ENCODE data around the gene ACAA1. TPM values are rescaled to one million over a fixed set of nuclear protein-coding genes. Genes with fewer than 3 reads are reported as not detected.
"Not testable (repeated sequence)": the region's sequence is repeated elsewhere in the genome, so short reads cannot be mapped to it uniquely, and the experiment has no call there.

The ACAA1 gene
- total RNA-seq, 2 experiments from 2014 or later = 55.5 to 57.7 TPM

DNA sequence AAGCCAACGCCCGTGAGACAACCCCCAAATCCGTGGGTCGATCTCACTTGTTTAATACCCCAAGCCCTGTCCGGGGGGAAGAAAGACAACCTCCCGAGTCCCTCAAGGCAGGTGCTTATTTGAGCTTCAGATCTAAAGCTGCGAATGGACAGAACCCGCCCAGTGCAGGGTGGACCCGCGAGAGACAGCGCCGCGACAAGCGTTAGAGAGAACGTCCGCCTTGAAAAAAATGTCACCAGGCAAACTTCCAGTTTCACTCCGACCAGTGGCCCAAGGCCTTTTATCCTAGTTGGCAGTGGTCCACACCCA, 27.7 kb upstream of the ACAA1 start:
- DNase-seq = no peak
- H3K36me3 Mint-ChIP-seq = peaks cover 12% of the 10 kb centered on the region
- H3K4me1 Mint-ChIP-seq (ENCODE audit: low read depth) = peaks cover 37% of the 10 kb centered on the region
- no peaks in the 10 kb centered on the region for H3K27me3 Mint-ChIP-seq
- H3K27ac Mint-ChIP-seq = peak overlapping the region; percentile 99
- ChIA-PET POLR2A (interaction anchor here (0.7 to 4.2 kb wide), 11 partner anchors 11 to 92 kb away, joined by 3 to 70 read pairs (median 5); partner anchors contain the start of genes ACAA1 and MYD88), CTCF (interaction anchor here (1.1 to 4.0 kb wide), 7 partner anchors 12 to 486 kb away, joined by 3 to 20 read pairs (median 5); partner anchors contain the start of genes ACAA1, MYD88 and XYLB)
- intact Hi-C loops (cut with micrococcal nuclease) = loop anchor here (2.0 to 10.0 kb wide), 2 partner anchors 182 to 1170 kb away; partner anchors contain the start of genes EPM2AIP1, MLH1 and XYLB
- no peaks in the 10 kb centered on the region for H3K9me3 Mint-ChIP-seq
- H3K4me3 Mint-ChIP-seq = peak overlapping the region; percentile 96

- POLR2A ChIA-PET = interaction anchor here (1.3 to 4.2 kb wide), 10 partner anchors 10 to 93 kb away, joined by 3 to 70 read pairs (median 7); partner anchors contain the start of genes ACAA1 and MYD88
These were observed 27.1 kb upstream of the ACAA1 start for GRCh38 chr3:38163841-38164642.

DNA sequence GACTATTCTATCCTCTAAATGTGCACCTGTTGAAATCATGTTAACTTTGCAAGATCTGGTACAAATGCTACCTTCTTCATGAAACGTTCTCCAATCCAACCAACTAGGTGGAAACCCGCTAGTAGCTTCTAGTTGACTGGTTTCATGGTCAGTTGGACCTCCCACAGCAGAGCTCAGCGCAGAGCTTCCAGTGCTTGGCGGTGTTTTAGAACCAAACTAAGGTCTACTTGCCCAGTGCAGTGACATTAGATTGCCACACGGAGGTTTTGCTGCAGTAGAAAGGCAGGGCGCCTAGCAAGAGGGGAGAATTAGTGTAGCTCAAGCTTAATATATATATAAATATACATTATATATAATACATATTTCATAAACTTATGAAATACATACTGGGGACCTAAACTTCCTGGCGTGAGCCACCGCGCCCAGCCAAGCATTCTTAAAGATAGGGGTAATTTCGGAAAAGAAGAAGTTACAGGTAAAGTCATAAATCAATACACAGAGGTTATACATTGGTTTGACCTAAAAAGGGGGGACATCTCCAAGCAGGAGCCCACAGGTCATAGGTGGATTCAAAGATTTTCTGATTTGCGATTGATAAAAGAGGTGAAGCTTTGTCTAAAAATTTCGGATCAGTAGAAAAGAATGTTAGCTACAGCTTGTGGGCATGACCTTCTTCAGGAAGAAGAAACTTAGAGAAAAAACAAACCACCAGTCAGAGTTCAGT, 26.4 kb upstream of the ACAA1 start:
- DNase-seq = peak; percentile 33
- peak overlapping the region; percentile 99 for H3K27ac Mint-ChIP-seq
- no peak overlapping the region for H3K4me3 Mint-ChIP-seq
- peaks cover 12% of the 10 kb centered on the region for H3K36me3 Mint-ChIP-seq
- H3K27me3 Mint-ChIP-seq = no peaks in the 10 kb centered on the region
- no peaks in the 10 kb centered on the region for H3K9me3 Mint-ChIP-seq
- intact Hi-C loops (cut with micrococcal nuclease) = loop anchor here (10.0 kb wide), 1 partner anchor 1168 kb away; the partner anchor contains the start of genes EPM2AIP1 and MLH1
- peaks cover 24% of the 10 kb centered on the region for H3K4me1 Mint-ChIP-seq (ENCODE audit: low read depth)
- ChIA-PET CTCF (interaction anchor here (0.7 to 4.0 kb wide), 6 partner anchors 9 to 182 kb away, joined by 3 to 20 read pairs (median 3); partner anchors contain the start of genes ACAA1, MYD88 and XYLB), POLR2A (interaction anchor here (1.6 to 4.2 kb wide), 4 partner anchors 10 to 83 kb away, joined by 3 to 70 read pairs (median 14); partner anchors contain the start of genes ACAA1 and MYD88)

More at GRCh38 chr3:38163841-38164642, 27.1 kb upstream of the ACAA1 start:
- peak overlapping the region; percentile 99 for H3K27ac Mint-ChIP-seq
- H3K9me3 Mint-ChIP-seq = no peaks in the 10 kb centered on the region
- intact Hi-C loops (cut with micrococcal nuclease) = loop anchor here (2.0 to 10.0 kb wide), 2 partner anchors 183 to 1169 kb away; partner anchors contain the start of genes EPM2AIP1, MLH1 and XYLB
- H3K4me1 Mint-ChIP-seq (ENCODE audit: low read depth) = peaks cover 31% of the 10 kb centered on the region
- no peaks in the 10 kb centered on the region for H3K27me3 Mint-ChIP-seq
- CTCF ChIA-PET = interaction anchor here (1.0 to 4.0 kb wide), 11 partner anchors 8 to 487 kb away, joined by 3 to 20 read pairs (median 4); partner anchors contain the start of genes ACAA1, MYD88 and XYLB
- peak overlapping the region; percentile 96 for H3K4me3 Mint-ChIP-seq
- no peak for DNase-seq
- peaks cover 12% of the 10 kb centered on the region for H3K36me3 Mint-ChIP-seq

GRCh38 chr3:38160704-38161103, 23.8 kb upstream of the ACAA1 start:
- POLR2A ChIA-PET; H3K9me3 Mint-ChIP-seq; DNase-seq; H3K36me3 Mint-ChIP-seq; CTCF ChIA-PET; H3K4me3 Mint-ChIP-seq; H3K27ac Mint-ChIP-seq; H3K27me3 Mint-ChIP-seq; H3K4me1 Mint-ChIP-seq (ENCODE audit: low read depth): not testable (repeated sequence)
- intact Hi-C loops (cut with micrococcal nuclease) = loop anchor here (10.0 kb wide), 1 partner anchor 1166 kb away; the partner anchor contains the start of genes EPM2AIP1 and MLH1

DNA sequence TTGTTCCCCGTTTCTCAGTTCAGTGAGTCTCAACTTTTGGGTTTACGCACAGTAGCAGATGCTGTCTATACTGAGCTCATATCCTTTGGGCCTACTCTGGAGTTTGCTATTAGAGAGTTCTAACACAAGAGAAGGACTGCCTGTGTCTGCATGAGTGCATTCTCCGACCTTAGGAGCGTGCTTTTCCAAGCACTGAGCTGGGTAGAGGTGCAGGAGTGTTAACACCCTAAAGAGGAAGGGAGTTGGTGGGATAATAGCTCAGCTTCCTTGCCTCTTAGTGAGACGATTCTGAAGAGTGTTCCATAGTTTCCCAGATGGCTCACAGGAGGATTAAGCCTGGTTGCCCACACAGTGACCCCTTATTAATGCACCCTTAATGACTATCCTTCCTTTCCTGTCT, 21.5 kb upstream of the ACAA1 start:
- Mint-ChIP-seq H3K36me3 (no peaks in the 10 kb centered on the region), H3K27ac (no peak overlapping the region), H3K4me3 (no peak overlapping the region), H3K4me1 (ENCODE audit: low read depth) (peaks cover 11% of the 10 kb centered on the region), H3K9me3 (no peaks in the 10 kb centered on the region), H3K27me3 (no peaks in the 10 kb centered on the region)
- intact Hi-C loops (cut with micrococcal nuclease) = no loop called here
- DNase-seq = no peak
- ChIA-PET CTCF (interaction anchor here (0.9 kb wide), 1 partner anchor 187 kb away, joined by 3 read pairs; no protein-coding TSS in a partner anchor), POLR2A (interaction anchor here (2.3 kb wide), 1 partner anchor 22 kb away, joined by 6 read pairs; the partner anchor contains the start of gene ACAA1)

DNA sequence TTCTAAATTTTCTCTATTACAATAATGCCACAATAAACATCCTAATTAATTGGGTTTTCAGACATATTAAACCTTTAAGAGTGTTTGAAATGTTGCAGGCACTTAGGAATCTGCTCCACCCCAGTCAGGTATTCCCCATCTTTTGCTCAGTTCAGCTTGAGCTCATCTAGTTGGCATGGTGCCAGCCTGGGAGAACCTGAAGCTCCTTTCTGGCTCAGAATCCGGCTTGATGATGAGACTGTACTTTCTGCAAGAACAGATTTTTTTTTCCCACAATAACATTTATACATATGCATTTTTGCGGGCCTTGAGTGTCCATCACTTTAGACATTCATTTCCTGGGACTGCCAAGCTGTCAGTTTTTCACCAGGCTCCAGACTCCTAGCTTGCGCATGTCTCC, 20.7 kb upstream of the ACAA1 start:
- H3K4me1 Mint-ChIP-seq (ENCODE audit: low read depth) = peaks cover 16% of the 10 kb centered on the region
- H3K27ac Mint-ChIP-seq = no peak overlapping the region
- CTCF ChIA-PET = no interaction called here
- POLR2A ChIA-PET = interaction anchor here (2.3 kb wide), 1 partner anchor 21 kb away, joined by 6 read pairs; the partner anchor contains the start of gene ACAA1
- no peaks in the 10 kb centered on the region for H3K36me3 Mint-ChIP-seq
- no peaks in the 10 kb centered on the region for H3K27me3 Mint-ChIP-seq
- no peak overlapping the region for H3K4me3 Mint-ChIP-seq
- intact Hi-C loops (cut with micrococcal nuclease) = no loop called here
- no peak for DNase-seq
- no peaks in the 10 kb centered on the region for H3K9me3 Mint-ChIP-seq

DNA sequence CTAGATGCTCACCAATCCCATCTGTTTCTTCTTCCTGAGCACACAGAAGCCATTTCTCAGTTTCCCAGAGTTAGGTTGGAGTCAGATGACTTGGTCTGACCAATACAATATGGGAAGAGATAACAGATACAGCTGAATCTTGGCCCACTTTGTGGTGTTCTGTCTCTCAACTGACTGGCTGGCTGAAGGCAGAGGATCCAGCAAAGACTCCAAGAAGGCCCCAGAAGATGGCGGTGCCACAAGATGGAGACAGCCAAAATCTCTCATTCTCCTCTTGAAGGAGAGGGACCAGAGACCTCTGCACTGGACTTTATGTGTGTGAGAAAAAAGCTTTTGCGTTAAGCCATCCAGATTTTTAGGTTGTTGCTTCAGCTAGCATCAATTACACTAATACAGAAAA, 20.2 kb upstream of the ACAA1 start:
- DNase-seq = no peak
- H3K9me3 Mint-ChIP-seq = no peaks in the 10 kb centered on the region
- no peak overlapping the region for H3K27ac Mint-ChIP-seq
- no peaks in the 10 kb centered on the region for H3K27me3 Mint-ChIP-seq
- POLR2A ChIA-PET = interaction anchor here (2.3 kb wide), 1 partner anchor 20 kb away, joined by 6 read pairs; the partner anchor contains the start of gene ACAA1
- intact Hi-C loops (cut with micrococcal nuclease) = no loop called here
- no peaks in the 10 kb centered on the region for H3K36me3 Mint-ChIP-seq
- CTCF ChIA-PET = no interaction called here
- H3K4me1 Mint-ChIP-seq (ENCODE audit: low read depth) = peaks cover 18% of the 10 kb centered on the region
- H3K4me3 Mint-ChIP-seq = no peak overlapping the region

DNA sequence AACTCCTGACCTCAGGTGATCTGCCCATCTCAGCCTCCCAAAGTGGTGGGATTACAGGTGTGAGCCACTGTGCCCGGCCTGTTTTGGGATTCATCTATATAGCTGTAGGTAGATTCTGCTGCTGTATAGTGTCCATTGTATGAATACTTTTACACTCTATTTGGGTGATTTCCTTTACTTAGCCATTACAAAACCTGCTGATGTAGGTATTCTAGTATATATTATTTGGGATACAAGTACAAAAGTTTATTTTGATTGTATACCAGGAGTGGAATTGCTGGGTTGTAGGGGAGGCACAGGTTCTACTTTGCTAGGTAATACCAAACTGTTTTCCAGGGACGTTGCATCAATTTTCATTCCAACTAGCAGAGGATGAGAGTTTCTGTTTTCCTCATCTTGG, 18.9 kb upstream of the ACAA1 start:
- intact Hi-C loops (cut with micrococcal nuclease) = no loop called here
- Mint-ChIP-seq H3K27ac (no peak overlapping the region), H3K36me3 (no peaks in the 10 kb centered on the region), H3K4me3 (no peak overlapping the region), H3K4me1 (ENCODE audit: low read depth) (peaks cover 30% of the 10 kb centered on the region), H3K27me3 (no peaks in the 10 kb centered on the region), H3K9me3 (no peaks in the 10 kb centered on the region)
- DNase-seq = no peak
- ChIA-PET POLR2A (no interaction called here), CTCF (no interaction called here)

GRCh38 chr3:38154625-38155255, 17.8 kb upstream of the ACAA1 start:
- Mint-ChIP-seq H3K36me3 (no peaks in the 10 kb centered on the region), H3K27ac (peak overlapping the region; percentile 34), H3K4me3 (no peak overlapping the region), H3K9me3 (no peaks in the 10 kb centered on the region), H3K4me1 (ENCODE audit: low read depth) (peaks cover 33% of the 10 kb centered on the region), H3K27me3 (no peaks in the 10 kb centered on the region)
- CTCF ChIA-PET = no interaction called here
- intact Hi-C loops (cut with micrococcal nuclease) = loop anchor here (1.0 kb wide), 1 partner anchor 11 kb away; the partner anchor contains the start of gene OXSR1
- DNase-seq = no peak
- POLR2A ChIA-PET = interaction anchor here (2.7 kb wide), 1 partner anchor 10 kb away, joined by 17 read pairs; the partner anchor contains the start of gene OXSR1

DNA sequence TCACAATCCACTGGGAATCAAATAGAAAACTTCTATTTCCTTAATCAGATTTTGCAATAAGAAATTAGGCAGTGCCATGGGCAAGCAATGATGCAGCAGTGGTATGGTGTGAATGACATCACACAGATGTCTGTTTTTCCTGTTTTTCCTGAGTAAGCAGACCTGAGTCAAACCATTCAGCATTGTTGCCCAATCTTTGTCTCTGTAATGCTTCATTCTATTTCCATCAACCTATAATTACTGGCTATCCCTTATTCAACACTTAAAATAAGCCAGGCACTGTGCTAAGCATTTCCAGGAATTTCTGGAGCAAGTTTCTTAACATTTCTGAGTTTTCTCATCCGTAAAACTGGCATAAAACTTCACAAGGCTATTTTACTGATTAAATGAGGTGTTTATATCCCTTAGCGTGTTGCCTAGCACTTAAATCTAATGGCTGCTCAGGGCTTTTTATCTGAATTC, 17.1 kb upstream of the ACAA1 start:
- intact Hi-C loops (cut with micrococcal nuclease) = loop anchor here (1.0 kb wide), 1 partner anchor 11 kb away; the partner anchor contains the start of gene OXSR1
- CTCF ChIA-PET = interaction anchor here (1.3 to 1.5 kb wide), 2 partner anchors 11 to 18 kb away, joined by 3 read pairs; partner anchors contain the start of gene OXSR1
- Mint-ChIP-seq H3K27ac (no peak overlapping the region), H3K27me3 (no peaks in the 10 kb centered on the region), H3K36me3 (no peaks in the 10 kb centered on the region), H3K4me1 (ENCODE audit: low read depth) (peaks cover 33% of the 10 kb centered on the region), H3K9me3 (no peaks in the 10 kb centered on the region), H3K4me3 (no peak overlapping the region)
- no peak for DNase-seq
- POLR2A ChIA-PET = interaction anchor here (1.5 to 2.7 kb wide), 2 partner anchors 11 to 74 kb away, joined by 3 to 17 read pairs; partner anchors contain the start of gene OXSR1

DNA sequence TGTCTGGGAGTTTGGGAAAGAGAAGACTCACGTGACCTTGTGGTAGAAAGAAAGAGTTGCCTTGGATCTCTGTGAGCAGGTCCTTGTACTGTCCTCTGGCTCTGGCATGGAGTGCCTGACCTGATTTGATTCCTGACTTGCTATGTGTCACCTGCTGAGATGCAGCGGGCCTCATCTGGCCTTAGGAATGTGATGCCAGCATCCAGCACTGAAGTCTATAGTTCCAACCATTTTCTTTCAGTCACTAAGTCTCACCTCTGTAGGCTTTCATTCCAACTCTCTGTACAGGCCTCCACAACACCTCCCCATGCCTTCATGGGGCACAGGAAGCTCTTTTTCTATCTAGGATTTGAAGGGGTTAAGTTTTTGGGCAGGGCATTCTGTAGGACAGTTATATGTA, 16.3 kb upstream of the ACAA1 start:
- H3K9me3 Mint-ChIP-seq = no peaks in the 10 kb centered on the region
- intact Hi-C loops (cut with micrococcal nuclease) = no loop called here
- DNase-seq = no peak
- no peak overlapping the region for H3K27ac Mint-ChIP-seq
- no peaks in the 10 kb centered on the region for H3K36me3 Mint-ChIP-seq
- H3K4me1 Mint-ChIP-seq (ENCODE audit: low read depth) = peaks cover 33% of the 10 kb centered on the region
- ChIA-PET CTCF (interaction anchor here (0.6 to 1.5 kb wide), 3 partner anchors 12 to 853 kb away, joined by 3 read pairs; partner anchors contain the start of gene OXSR1), POLR2A (interaction anchor here (1.5 to 2.7 kb wide), 2 partner anchors 11 to 75 kb away, joined by 3 to 17 read pairs; partner anchors contain the start of gene OXSR1)
- no peak overlapping the region for H3K4me3 Mint-ChIP-seq
- no peaks in the 10 kb centered on the region for H3K27me3 Mint-ChIP-seq
